GM10266 (cell line): ENCODE measurements around the gene STX1A.

Experiments
- DNase-seq: peaks from one replicate; pipeline ENCODE4 v3.0.0; 2012; ENCODE audit errors: extremely low spot score
- TF ChIP-seq, protein P1 (sequence below): IDR thresholded peaks from 2 replicates; pipeline ENCODE4 v1.5.1; 2012; ENCODE audit warnings: mild to moderate bottlenecking, low read depth; ENCODE audit not compliant: control insufficient read depth, insufficient read depth; ENCODE audit errors: missing control alignments

Gene STX1A

DNA sequence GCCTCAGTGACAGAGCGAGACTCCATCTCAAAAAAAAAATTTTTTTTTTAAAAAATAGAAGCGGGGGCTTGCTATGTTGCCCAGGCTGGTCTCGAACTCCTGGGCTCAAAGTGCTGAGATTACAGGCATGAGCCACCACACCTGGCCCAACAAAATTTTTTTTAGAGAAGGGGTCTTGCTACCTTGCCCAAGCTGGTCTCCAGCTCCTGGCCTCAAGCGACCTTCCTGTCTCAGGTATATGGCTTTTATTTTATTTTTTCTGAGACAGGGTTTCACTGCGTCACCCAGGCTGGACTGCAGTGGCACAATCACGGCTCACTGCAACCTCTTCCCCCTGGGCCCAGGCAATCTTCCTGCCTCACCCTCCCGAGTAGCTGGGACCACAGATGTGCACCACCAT is 20.7 kb upstream of the STX1A start:
- TF ChIP-seq, protein P1, sequence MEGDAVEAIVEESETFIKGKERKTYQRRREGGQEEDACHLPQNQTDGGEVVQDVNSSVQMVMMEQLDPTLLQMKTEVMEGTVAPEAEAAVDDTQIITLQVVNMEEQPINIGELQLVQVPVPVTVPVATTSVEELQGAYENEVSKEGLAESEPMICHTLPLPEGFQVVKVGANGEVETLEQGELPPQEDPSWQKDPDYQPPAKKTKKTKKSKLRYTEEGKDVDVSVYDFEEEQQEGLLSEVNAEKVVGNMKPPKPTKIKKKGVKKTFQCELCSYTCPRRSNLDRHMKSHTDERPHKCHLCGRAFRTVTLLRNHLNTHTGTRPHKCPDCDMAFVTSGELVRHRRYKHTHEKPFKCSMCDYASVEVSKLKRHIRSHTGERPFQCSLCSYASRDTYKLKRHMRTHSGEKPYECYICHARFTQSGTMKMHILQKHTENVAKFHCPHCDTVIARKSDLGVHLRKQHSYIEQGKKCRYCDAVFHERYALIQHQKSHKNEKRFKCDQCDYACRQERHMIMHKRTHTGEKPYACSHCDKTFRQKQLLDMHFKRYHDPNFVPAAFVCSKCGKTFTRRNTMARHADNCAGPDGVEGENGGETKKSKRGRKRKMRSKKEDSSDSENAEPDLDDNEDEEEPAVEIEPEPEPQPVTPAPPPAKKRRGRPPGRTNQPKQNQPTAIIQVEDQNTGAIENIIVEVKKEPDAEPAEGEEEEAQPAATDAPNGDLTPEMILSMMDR = no peak
- DNase-seq = no peak

DNA sequence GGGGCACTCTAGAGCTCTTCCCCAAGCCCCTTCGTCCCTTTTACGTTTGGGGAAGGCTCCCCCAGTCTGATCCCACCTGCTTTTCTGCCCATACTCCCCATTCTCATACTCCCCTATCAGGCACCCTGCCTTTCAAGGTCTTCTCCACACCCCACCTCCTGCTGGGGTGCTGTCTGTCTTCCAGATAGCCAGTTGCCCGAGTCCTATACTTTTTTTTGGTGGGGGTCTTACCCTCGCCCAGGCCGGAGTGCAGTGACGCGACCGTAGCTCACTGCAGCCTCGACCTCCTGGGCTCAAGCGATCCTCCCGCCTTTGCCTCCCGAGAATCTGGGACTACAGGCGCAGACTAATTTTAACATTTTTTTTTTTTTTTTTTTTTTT is 19.9 kb upstream of the STX1A start:
- TF ChIP-seq, protein P1 = no peak
- DNase-seq = no peak

DNA sequence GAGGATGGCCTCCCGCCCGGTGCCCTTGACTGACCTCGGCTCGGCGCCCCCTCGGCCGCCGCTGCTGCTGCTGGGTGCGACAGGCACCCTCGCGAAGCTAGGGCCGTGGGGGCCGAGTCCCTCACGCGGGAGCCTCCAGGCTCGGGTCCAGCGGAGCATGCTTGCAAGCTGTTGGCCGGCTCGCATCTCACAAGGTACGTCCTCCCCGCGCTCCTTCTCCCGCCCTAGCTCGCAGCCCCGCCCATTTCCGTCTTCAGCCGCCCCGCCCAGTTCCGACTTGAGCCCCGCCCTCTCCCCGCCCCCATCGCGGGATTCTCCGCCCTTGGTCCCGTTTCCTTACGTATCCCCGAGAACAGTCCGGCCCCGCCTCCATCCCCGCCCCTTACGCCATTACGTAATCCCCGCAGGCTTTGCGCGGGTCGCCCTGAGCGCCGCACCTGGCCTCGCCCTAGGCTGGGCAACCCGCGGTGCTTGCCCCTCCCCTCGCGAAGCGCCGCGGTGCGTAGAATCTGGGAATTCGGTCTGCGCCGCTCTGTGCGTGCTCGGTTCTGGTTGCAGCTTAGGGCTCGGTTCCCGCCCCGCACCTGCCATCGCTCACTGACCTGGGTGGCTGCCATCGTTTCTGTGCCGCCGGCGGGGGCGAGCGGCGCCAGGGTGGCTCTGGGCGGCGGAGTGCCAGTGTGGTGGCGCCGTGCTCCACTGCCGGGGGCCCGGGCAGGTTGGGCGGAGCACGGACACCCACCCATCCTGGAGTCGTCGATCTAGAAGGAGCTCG is 19.3 kb upstream of the STX1A start, which contains the start of gene ABHD11:
TSS of gene ABHD11 (minus strand) at position 191 of the 775 bp plus-strand sequence. CDS start at position 159, 32 bp downstream.
- TF ChIP-seq, protein P1 = no peak
- peak; percentile 99 for DNase-seq

DNA sequence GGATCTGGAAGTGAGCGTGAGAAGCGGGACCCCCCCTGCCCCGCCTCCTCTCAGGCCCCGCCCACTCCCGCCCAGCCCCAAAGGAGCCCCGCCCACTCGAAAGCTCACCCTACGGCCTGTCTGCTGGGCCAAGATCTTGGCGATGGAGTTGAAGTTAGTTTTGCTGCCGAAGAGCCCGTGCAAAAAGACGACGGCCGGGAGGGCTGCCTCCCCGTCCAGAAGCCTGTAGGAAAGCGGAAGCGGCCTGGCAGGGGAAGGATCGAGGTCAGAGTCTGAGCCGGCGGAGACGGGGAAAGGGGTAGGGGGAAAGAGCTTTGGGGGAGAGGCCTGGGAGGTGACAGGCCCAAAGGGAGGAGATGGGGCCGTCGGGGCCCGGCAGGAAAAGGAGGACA is 18.7 kb upstream of the STX1A start:
- DNase-seq = peak; percentile 83
- TF ChIP-seq, protein P1 = no peak

DNA sequence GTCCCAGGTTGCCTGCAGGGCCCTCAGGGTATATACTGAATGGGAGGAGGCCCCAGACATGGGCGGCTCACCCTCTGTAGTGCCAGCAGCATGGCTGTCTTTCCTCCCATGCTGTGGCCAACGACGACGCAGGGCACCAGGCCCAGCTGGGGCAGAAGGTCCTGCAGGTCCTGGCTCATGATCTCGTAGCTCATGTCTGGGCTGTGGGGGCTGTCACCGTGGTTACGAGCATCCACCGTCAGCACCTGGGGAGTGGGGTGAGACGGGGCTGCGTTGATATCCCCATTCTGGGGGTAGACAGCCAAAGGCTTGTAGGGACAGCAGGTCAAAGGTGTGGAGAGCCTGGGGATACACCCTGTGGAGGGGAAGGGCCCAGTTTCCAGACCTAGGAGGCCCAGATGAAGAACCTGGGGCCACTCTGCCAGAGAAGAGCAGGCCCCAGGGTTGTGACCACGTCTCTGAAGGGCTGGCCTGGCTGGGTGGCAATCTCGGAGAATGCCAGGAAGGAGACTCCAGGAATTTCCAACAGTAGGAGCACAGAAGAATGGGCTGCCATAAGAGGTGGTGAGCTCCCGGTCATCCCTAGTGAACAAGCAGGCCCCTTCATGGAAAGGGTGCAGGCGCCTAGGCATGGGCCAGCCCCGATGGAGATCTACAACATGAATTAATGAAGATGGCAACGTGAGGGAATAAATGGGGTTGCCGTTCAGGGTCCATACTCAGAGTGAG is 18.2 kb upstream of the STX1A start:
- TF ChIP-seq, protein P1 = no peak
- no peak for DNase-seq

DNA sequence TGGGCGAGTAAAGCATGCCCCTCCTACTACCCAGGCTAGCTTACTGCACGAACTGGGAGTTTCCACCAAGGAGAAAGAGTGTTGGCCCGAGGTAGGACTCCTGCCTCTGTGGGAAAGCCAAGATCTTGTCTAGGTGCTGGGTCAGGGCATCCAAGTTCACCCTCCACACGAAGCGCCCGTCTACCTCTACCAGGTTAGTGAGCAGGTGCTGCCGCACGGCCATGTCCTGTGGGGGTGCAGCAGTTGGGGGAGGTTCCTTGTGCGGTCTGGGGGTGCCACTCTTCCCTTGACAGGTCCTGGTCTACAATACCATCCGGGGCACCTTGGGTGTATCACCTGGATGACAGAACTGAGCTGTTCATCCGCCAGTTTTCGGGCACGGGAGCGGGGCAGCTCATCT is 17.4 kb upstream of the STX1A start:
- TF ChIP-seq, protein P1 = no peak
- no peak for DNase-seq

DNA sequence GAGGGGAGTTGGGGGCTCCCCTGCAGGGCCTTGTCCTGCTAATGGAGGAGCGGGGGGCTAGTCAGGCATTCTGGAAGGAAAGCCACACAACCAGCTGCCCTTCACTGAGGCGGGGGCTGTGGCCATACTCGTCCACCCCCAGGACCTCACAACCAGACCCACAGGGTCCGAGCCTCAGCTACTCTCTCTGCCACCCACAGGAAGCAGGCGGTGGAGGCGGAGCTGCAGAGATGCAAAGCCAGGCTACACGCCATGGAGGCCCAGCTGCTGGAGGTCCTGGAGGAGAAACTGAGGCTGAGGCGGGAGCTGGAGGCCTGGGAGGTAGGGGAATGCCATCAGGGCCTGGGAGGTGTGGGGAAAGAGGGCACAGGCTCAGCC is 16.0 kb upstream of the STX1A start:
- TF ChIP-seq, protein P1 = no peak
- DNase-seq = no peak
